HepG2 (cell line): ENCODE data around the gene RPP14. TPM values are rescaled to one million over a fixed set of nuclear protein-coding genes. Genes with fewer than 3 reads are reported as not detected.

Experiments
- ATAC-seq: fragments of 200-7000 bp; cut with Tn5 transposase; 3 replicates; pipeline ENCODE4 v1.9.1; 2020; ENCODE audit warnings: mild to moderate bottlenecking, moderate library complexity
- BruUV-seq: library from RNA; stranded (reverse); fragments of 400-500 nt; replicated peaks from 2 replicates; lab custom pipeline; 2021; lab: Mats Ljungman, UMichigan
- CTCF ChIA-PET: fragments of 300-600 bp; formaldehyde crosslinking; extraction: SDS; loops from one replicate; lab custom pipeline; 2021; ENCODE audit warnings: low total read pairs, inconsistent platforms, low intra/inter-chr PET ratio; lab: Yijun Ruan, JAX
- POLR2A ChIA-PET: fragments of 350-600 bp; sonication (Branson Sonifier 250); formaldehyde crosslinking; loops from one replicate; lab custom pipeline; 2020; ENCODE audit warnings: antibody characterized with exemption, inconsistent platforms; lab: Yijun Ruan, JAX
- DNase-seq: peaks from one replicate; pipeline ENCODE4 v3.0.0-alpha.2; 2015; ENCODE audit warnings: low spot score
- FAIRE-seq: peaks from 3 replicates; lab custom pipeline; 2011; peaks lifted over from hg19 to GRCh38; lab: Jason Lieb, UNC
- H2AFZ ChIP-seq: one replicate; pipeline ENCODE4 v1.6.1; 2011; ENCODE audit warnings: low read length, inconsistent platforms
- H3K27ac ChIP-seq: fragments of 300-600 bp; 3 replicates; pipeline ENCODE4 v1.8.0; 2011; ENCODE audit warnings: mixed run types, mild to moderate bottlenecking, mixed read lengths, low read length, inconsistent platforms; ENCODE audit not compliant: insufficient read depth; ENCODE audit errors: extremely low read length
- H3K27me3 ChIP-seq, 2 experiments: fragments of 200-600 bp in 1 of 2; 2 replicates in 1 of 2; 3 replicates in 1 of 2; pipeline versions ENCODE4 v1.6.0 to v1.8.0; 2011; ENCODE audit warnings: low read length in 2 of 2, mild to moderate bottlenecking in 2 of 2, moderate library complexity in 2 of 2, inconsistent platforms in 1 of 2; ENCODE audit not compliant: insufficient read depth in 2 of 2, control insufficient read depth in 1 of 2
- H3K36me3 ChIP-seq, 2 experiments: fragments of 200-600 bp in 1 of 2; replicated peaks in 1 of 2; 2 replicates in 1 of 2; 3 replicates in 1 of 2; pipeline versions ENCODE4 v1.5.1 to v1.8.0; 2011; ENCODE audit warnings: low read length in 2 of 2, inconsistent platforms in 1 of 2; ENCODE audit not compliant: insufficient read depth in 2 of 2, control insufficient read depth in 1 of 2
- H3K4me1 ChIP-seq: 2 replicates; pipeline ENCODE4 v1.5.1; 2012; ENCODE audit warnings: low read length, inconsistent platforms; ENCODE audit not compliant: insufficient read depth
- H3K4me2 ChIP-seq: 2 replicates; pipeline ENCODE4 v1.6.0; 2011; ENCODE audit warnings: low read depth, low read length, inconsistent platforms
- H3K4me3 ChIP-seq, 3 experiments: fragments of 200-600 bp in 1 of 3; sonication (generic), shearing (Covaris generic) in 1 of 3; replicated peaks in 1 of 3; 2 replicates each; pipeline ENCODE4 v1.5.1; 2011 to 2016; ENCODE audit warnings: low read length in 3 of 3, inconsistent platforms in 2 of 3, low read depth in 2 of 3, mild to moderate bottlenecking in 2 of 3, control low read depth in 1 of 3, mixed read lengths in 1 of 3; ENCODE audit not compliant: insufficient read depth in 1 of 3
- H3K79me2 ChIP-seq: one replicate; pipeline ENCODE4 v1.6.1; 2011; ENCODE audit warnings: low read length, inconsistent platforms; ENCODE audit not compliant: insufficient read depth
- H3K9ac ChIP-seq: 2 replicates; pipeline ENCODE4 v1.6.0; 2011; ENCODE audit warnings: mild to moderate bottlenecking, low read depth, low read length, inconsistent platforms; ENCODE audit not compliant: insufficient read depth
- H3K9me3 ChIP-seq: 2 replicates; pipeline ENCODE4 v1.5.1; 2012; ENCODE audit warnings: mild to moderate bottlenecking, low read length
- H4K20me1 ChIP-seq: 2 replicates; pipeline ENCODE4 v1.6.0; 2011; ENCODE audit warnings: inconsistent platforms, mild to moderate bottlenecking, low read length, moderate library complexity; ENCODE audit not compliant: insufficient read depth
- GATAD2A ChIP-seq: IDR thresholded peaks from 2 replicates; pipeline ENCODE4 v1.6.1; 2016
- GZF1 ChIP-seq: sonication (generic); formaldehyde crosslinking; IDR thresholded peaks from 2 replicates; pipeline ENCODE4 v1.5.1; 2020; ENCODE audit warnings: mild to moderate bottlenecking, missing genetic modification reagents
- HDAC1 ChIP-seq: sonication (generic); formaldehyde crosslinking; IDR thresholded peaks from 2 replicates; pipeline ENCODE4 v1.5.1; 2020; ENCODE audit warnings: mild to moderate bottlenecking, missing genetic modification reagents
- HNRNPLL ChIP-seq: fragments of 200-400 bp; formaldehyde crosslinking; IDR thresholded peaks from 2 replicates; pipeline ENCODE4 v1.6.1; 2017; ENCODE audit warnings: mild to moderate bottlenecking, low read depth, low read length; ENCODE audit not compliant: poor library complexity, severe bottlenecking
- IRF1 ChIP-seq: sonication (generic); formaldehyde crosslinking; IDR thresholded peaks from 2 replicates; pipeline ENCODE4 v1.4.0; 2020; ENCODE audit warnings: low read depth, mild to moderate bottlenecking, missing genetic modification reagents
- KDM3A ChIP-seq: IDR thresholded peaks from 2 replicates; pipeline ENCODE4 v1.6.1; 2018; ENCODE audit warnings: low read depth, missing compliant biosample characterization
- MTA3 ChIP-seq: sonication (generic); formaldehyde crosslinking; IDR thresholded peaks from 2 replicates; pipeline ENCODE4 v1.4.0; 2020; ENCODE audit warnings: missing genetic modification reagents
- SMC3 ChIP-seq: IDR thresholded peaks from 2 replicates; pipeline ENCODE4 v1.6.1; 2011; ENCODE audit warnings: low read length, improper control_type of control experiment
- SPEN ChIP-seq: sonication (generic); formaldehyde crosslinking; IDR thresholded peaks from 2 replicates; pipeline ENCODE4 v1.5.1; 2020; ENCODE audit warnings: low read depth, mild to moderate bottlenecking, missing genetic modification reagents
- TEF ChIP-seq: sonication (generic); formaldehyde crosslinking; IDR thresholded peaks from 2 replicates; pipeline ENCODE4 v1.5.0; 2020; ENCODE audit warnings: missing genetic modification reagents
- TOE1 ChIP-seq: sonication (generic); formaldehyde crosslinking; IDR thresholded peaks from 2 replicates; pipeline ENCODE4 v1.4.0; 2020; ENCODE audit warnings: mild to moderate bottlenecking, missing genetic modification reagents
- ZNF251 ChIP-seq: sonication (generic); formaldehyde crosslinking; IDR thresholded peaks from 2 replicates; pipeline ENCODE4 v1.9.0; 2021; ENCODE audit warnings: mild to moderate bottlenecking, missing genetic modification reagents
- ZNF441 ChIP-seq: sonication (generic); formaldehyde crosslinking; IDR thresholded peaks from 2 replicates; pipeline ENCODE4 v1.7.0; 2021; ENCODE audit warnings: missing genetic modification reagents, borderline replicate concordance
- ZNF777 ChIP-seq: sonication (generic); formaldehyde crosslinking; IDR thresholded peaks from 2 replicates; pipeline ENCODE4 v1.4.0; 2020; ENCODE audit warnings: missing genetic modification reagents
- ZSCAN22 ChIP-seq: sonication (generic); formaldehyde crosslinking; IDR thresholded peaks from 2 replicates; pipeline ENCODE4 v1.4.0; 2020; ENCODE audit warnings: mild to moderate bottlenecking, missing genetic modification reagents
- WGBS: methylation state at CpG from one replicate; pipeline ENCODE4 v1.1.6; 2017; ENCODE audit warnings: low lambda C conversion rate; 5-methylcytosine and 5-hydroxymethylcytosine counted together
- in situ Hi-C: cut with HindIII; loops from 2 replicates; pipeline ENCODE4 v1.10.0; 2017; ENCODE audit warnings: low pct_unique_long_range_greater_than_20kb; ENCODE audit not compliant: extremely low pct_ligation_motif_present
- intact Hi-C: fragments of 100-400 bp; cut with micrococcal nuclease; formaldehyde crosslinking; loops from one replicate; pipeline ENCODE4 v1.10.0; 2022; ENCODE audit not compliant: unreplicated experiment
- polyA plus RNA-seq, 8 experiments: library from polyadenylated mRNA; depleted of rRNA in 3 of 8; stranded (reverse) in 7 of 8; unstranded in 1 of 8; fragments of >200 nt; fragmentation: Illumina TruSeq in 4 of 8; extraction: Trizol in 4 of 8; gene quantifications; 2 replicates each; pipeline versions ENCODE4 v1.2.1 to v1.2.3, GENCODE V29; 2011 to 2016; ENCODE audit warnings: low read depth in 4 of 8, missing spikeins in 1 of 8, mixed read lengths in 1 of 8; ENCODE audit not compliant: insufficient read depth in 1 of 8
- total RNA-seq, 5 experiments: library from RNA; depleted of rRNA; stranded (reverse); fragments of >200 nt; fragmentation: Illumina TruSeq; extraction: Trizol; gene quantifications; 2 replicates each; pipeline ENCODE4 v1.2.3, GENCODE V29; 2016; ENCODE audit warnings: low read depth in 1 of 5
- TF ChIP-seq, protein P1 (sequence below): sonication (generic); formaldehyde crosslinking; IDR thresholded peaks from 2 replicates; pipeline ENCODE4 v1.4.0; 2020; ENCODE audit warnings: mild to moderate bottlenecking, missing genetic modification reagents, borderline replicate concordance
- TF ChIP-seq, protein P2 (sequence below): IDR thresholded peaks from 2 replicates; pipeline ENCODE4 v1.6.1; 2016; ENCODE audit warnings: low read depth, borderline replicate concordance
- TF ChIP-seq, protein P3 (sequence below), 2 experiments: fragments of 450-650 bp in 1 of 2; sonication (generic) in 1 of 2; formaldehyde crosslinking; IDR thresholded peaks; 2 replicates each; pipeline versions ENCODE4 v1.5.0 to v1.8.0; 2020 to 2022; ENCODE audit warnings: mild to moderate bottlenecking in 1 of 2, missing genetic modification reagents in 1 of 2

RPP14 gene
- total and polyA plus RNA-seq, 2 of the 13 experiments (the other 11 are each of a cell fraction or from before 2014, with no cell fraction given): 15.4 to 16.2 TPM

DNA sequence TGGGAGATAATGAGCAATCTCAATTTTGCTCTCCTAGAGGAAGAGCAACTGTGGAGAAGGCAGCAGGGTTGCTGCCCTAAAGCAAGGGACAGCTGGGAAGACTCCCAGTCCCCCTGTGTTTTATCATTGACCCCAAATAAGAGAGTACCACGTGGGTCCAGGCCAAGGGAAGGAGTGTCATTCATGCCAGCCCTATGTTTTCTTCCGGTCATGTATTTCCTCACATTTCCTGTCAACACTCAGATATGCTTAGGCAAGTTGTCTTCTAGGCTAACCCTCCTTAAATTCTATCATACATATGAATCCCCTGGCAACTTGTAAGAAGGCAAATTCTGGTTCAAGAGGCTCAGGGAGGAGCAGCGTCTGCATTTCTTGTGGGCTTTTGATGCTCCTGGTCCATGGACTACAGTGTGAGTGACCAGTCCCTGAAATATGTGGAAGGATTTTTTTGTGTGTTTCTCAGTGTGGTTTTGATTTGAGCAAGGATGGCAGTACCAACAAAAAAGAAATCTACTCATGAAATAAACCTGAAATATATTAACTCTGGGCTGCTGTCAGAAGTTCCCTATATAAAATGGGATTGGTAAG, 31.9 kb upstream of the RPP14 start:
- no peaks in the 10 kb centered on the region for H3K9me3 ChIP-seq
- H3K79me2 ChIP-seq: no peaks in the 10 kb centered on the region
- ATAC-seq: no peak
- no TSS peak for BruUV-seq
- H3K4me1 ChIP-seq: 0 out of 2 replicates have a peak, but pooled peaks cover 6% of the 10 kb centered on the region
- in situ Hi-C loops (no loop called here), intact Hi-C loops (no loop called here)
- ChIA-PET POLR2A (no interaction called here), CTCF (no interaction called here)
- H2AFZ ChIP-seq: no peak overlapping the region
- H4K20me1 ChIP-seq: no peaks in the 10 kb centered on the region
- H3K27me3 ChIP-seq: no peaks in the 10 kb centered on the region
- peaks cover 4 to 11% of the 10 kb centered on the region in 2 experiments; a peak in 4 of 5 replicates for H3K36me3 ChIP-seq
- no peak overlapping the region for H3K4me2 ChIP-seq
- H3K4me3 ChIP-seq: no peak overlapping the region
- H3K9ac ChIP-seq: no peak overlapping the region
- no peak for FAIRE-seq
- WGBS: 96% methylated on average over 3 of the region's 3 CpGs
- no peak overlapping the region for H3K27ac ChIP-seq
- no peak for TF ChIP-seq ZNF441 (CRISPR knock-in tag)
- TF ChIP-seq, protein P1, sequence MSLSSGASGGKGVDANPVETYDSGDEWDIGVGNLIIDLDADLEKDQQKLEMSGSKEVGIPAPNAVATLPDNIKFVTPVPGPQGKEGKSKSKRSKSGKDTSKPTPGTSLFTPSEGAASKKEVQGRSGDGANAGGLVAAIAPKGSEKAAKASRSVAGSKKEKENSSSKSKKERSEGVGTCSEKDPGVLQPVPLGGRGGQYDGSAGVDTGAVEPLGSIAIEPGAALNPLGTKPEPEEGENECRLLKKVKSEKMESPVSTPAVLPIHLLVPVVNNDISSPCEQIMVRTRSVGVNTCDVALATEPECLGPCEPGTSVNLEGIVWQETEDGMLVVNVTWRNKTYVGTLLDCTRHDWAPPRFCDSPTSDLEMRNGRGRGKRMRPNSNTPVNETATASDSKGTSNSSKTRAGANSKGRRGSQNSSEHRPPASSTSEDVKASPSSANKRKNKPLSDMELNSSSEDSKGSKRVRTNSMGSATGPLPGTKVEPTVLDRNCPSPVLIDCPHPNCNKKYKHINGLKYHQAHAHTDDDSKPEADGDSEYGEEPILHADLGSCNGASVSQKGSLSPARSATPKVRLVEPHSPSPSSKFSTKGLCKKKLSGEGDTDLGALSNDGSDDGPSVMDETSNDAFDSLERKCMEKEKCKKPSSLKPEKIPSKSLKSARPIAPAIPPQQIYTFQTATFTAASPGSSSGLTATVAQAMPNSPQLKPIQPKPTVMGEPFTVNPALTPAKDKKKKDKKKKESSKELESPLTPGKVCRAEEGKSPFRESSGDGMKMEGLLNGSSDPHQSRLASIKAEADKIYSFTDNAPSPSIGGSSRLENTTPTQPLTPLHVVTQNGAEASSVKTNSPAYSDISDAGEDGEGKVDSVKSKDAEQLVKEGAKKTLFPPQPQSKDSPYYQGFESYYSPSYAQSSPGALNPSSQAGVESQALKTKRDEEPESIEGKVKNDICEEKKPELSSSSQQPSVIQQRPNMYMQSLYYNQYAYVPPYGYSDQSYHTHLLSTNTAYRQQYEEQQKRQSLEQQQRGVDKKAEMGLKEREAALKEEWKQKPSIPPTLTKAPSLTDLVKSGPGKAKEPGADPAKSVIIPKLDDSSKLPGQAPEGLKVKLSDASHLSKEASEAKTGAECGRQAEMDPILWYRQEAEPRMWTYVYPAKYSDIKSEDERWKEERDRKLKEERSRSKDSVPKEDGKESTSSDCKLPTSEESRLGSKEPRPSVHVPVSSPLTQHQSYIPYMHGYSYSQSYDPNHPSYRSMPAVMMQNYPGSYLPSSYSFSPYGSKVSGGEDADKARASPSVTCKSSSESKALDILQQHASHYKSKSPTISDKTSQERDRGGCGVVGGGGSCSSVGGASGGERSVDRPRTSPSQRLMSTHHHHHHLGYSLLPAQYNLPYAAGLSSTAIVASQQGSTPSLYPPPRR (CRISPR knock-in tag): no peak
- TF ChIP-seq KDM3A (CRISPR knock-in tag): no peak
- no peak for TF ChIP-seq ZNF777 (CRISPR knock-in tag)
- no peak for TF ChIP-seq GATAD2A (CRISPR knock-in tag)
- no peak for TF ChIP-seq ZNF251 (CRISPR knock-in tag)
- TF ChIP-seq SMC3: no peak
- no peak for TF ChIP-seq SPEN (CRISPR knock-in tag)
- TF ChIP-seq HDAC1 (CRISPR knock-in tag): no peak
- no peak for TF ChIP-seq MTA3
- no peak for TF ChIP-seq HNRNPLL
- TF ChIP-seq GZF1 (CRISPR knock-in tag): no peak
- TF ChIP-seq, protein P2, sequence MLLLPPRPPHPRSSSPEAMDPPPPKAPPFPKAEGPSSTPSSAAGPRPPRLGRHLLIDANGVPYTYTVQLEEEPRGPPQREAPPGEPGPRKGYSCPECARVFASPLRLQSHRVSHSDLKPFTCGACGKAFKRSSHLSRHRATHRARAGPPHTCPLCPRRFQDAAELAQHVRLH (CRISPR knock-in tag): no peak
- TF ChIP-seq TEF: no peak
- TF ChIP-seq, protein P3, sequence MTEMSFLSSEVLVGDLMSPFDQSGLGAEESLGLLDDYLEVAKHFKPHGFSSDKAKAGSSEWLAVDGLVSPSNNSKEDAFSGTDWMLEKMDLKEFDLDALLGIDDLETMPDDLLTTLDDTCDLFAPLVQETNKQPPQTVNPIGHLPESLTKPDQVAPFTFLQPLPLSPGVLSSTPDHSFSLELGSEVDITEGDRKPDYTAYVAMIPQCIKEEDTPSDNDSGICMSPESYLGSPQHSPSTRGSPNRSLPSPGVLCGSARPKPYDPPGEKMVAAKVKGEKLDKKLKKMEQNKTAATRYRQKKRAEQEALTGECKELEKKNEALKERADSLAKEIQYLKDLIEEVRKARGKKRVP (CRISPR knock-in tag; IDR thresholded peaks at IDR 0.05): no peak
- TF ChIP-seq IRF1 (CRISPR knock-in tag): no peak
- no peak for TF ChIP-seq ZSCAN22 (CRISPR knock-in tag)
- TF ChIP-seq TOE1 (CRISPR knock-in tag): no peak
- DNase-seq: no peak
